ENCODE data around the gene ASTN2. TPM values are rescaled to one million over a fixed set of nuclear protein-coding genes. Genes with fewer than 3 reads are reported as not detected.

The ASTN2 gene
- total and polyA plus RNA-seq, 2 experiments from 2014 or later, result 5.8 to 7.5 TPM

DNA sequence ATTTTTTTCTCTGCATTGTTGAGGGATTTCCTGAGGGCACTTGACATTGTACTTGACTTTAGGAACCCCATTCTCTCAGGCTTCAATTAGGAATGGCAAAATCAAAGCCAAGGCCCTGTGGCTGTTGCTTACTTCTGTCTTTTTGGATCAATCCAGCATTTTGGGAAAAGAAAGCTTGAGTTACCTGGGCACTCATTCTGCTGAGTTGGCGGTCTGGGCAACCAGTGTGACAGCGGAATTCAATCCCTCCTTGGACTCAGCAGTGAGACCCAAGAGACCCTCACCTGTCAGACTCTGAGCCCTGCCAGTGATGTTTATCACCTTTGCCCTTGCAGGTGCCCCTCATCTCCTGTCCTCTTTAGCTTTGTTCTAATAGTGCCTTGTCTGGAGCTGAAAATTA, 1036.0 kb downstream of the ASTN2 start:
- Histone ChIP-seq H3K27ac (no peak overlapping the region), H3K4me1 (ENCODE audit: insufficient read depth) (peaks cover 12% of the 10 kb centered on the region), H3K9me3 (ENCODE audit: low read depth) (no peaks in the 10 kb centered on the region), H3K36me3 (ENCODE audit: low read depth) (peaks cover 50% of the 10 kb centered on the region), H4K20me1 (ENCODE audit: insufficient read depth) (no peaks in the 10 kb centered on the region), H2AFZ (no peak overlapping the region), H3K79me2 (ENCODE audit: insufficient read depth) (no peaks in the 10 kb centered on the region), H3K4me2 (ENCODE audit: unreplicated experiment) (no peak overlapping the region), H3K27me3 (replicated peaks; ENCODE audit: insufficient read depth) (no peaks in the 10 kb centered on the region), H3K9ac (no peak overlapping the region), H3K9me2 (ENCODE audit: insufficient read depth) (no peaks in the 10 kb centered on the region), H3K4me3 (no peak overlapping the region), H3F3A (ENCODE audit: insufficient read depth) (peaks cover 46% of the 10 kb centered on the region)
- WGBS, 2 experiments (ENCODE audit: low coverage in 1 of 2, low lambda C conversion rate in 2 of 2, missing lambda C conversion rate in 2 of 2), result 92 to 97% methylated on average over 2 of the region's 2 CpGs
- no peak for TF ChIP-seq EZH2phosphoT487 (IDR thresholded peaks at IDR 0.05; ENCODE audit: insufficient read depth, low read depth)
- no peak for TF ChIP-seq EZH2 (IDR thresholded peaks at IDR 0.05; ENCODE audit: insufficient read depth, poor library complexity, severe bottlenecking)
- DNase-seq, result no peak
- in situ Hi-C loops (cut with MboI), result no loop called here

DNA sequence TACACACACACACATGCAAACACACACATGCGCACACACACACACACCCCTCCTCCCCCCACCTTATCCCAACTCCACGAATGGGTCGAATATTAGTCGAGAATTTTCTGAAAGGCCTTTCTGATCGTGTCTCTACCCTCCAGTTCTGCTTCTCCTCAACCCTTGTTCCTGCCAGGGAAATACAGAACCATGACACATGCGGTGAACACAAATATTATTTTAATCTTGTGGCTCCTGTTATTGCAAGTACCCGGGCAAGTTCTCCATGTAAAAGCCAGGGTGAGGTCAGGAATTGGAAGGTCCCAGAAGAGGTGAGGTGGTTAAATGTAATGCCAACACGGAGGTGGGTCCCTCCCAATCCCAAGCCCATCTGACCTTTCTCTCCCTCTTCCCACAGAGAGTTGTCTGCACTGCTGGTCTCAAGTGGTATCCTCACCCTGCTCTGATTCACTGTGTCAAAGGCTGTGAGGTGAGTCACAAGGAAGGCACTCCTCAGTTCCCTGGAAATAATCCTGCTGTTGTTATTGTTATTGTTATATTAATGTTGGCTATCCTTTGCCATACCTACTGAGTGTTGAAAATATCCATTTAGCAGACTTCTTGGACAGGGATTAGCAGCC, 1037.6 kb downstream of the ASTN2 start:
- H3K79me2 ChIP-seq (ENCODE audit: insufficient read depth), result no peaks in the 10 kb centered on the region
- WGBS, 2 experiments (ENCODE audit: low coverage in 1 of 2, low lambda C conversion rate in 2 of 2, missing lambda C conversion rate in 2 of 2), result 54 to 59% methylated on average over 8 of the region's 8 CpGs
- no peaks in the 10 kb centered on the region for H3K27me3 ChIP-seq (replicated peaks; ENCODE audit: insufficient read depth)
- H3F3A ChIP-seq (ENCODE audit: insufficient read depth), result peaks cover 46% of the 10 kb centered on the region
- peaks cover 12% of the 10 kb centered on the region for H3K4me1 ChIP-seq (ENCODE audit: insufficient read depth)
- TF ChIP-seq EZH2 (IDR thresholded peaks at IDR 0.05; ENCODE audit: insufficient read depth, poor library complexity, severe bottlenecking), result no peak
- no peak for TF ChIP-seq EZH2phosphoT487 (IDR thresholded peaks at IDR 0.05; ENCODE audit: insufficient read depth, low read depth)
- peak overlapping the region; percentile 35 for H3K9ac ChIP-seq
- peaks cover 44% of the 10 kb centered on the region for H3K36me3 ChIP-seq (ENCODE audit: low read depth)
- no peaks in the 10 kb centered on the region for H4K20me1 ChIP-seq (ENCODE audit: insufficient read depth)
- H3K9me3 ChIP-seq (ENCODE audit: low read depth), result no peaks in the 10 kb centered on the region
- H3K4me2 ChIP-seq (ENCODE audit: unreplicated experiment), result peak overlapping the region; percentile 7
- in situ Hi-C loops (cut with MboI), result no loop called here
- DNase-seq, result peak; percentile 90
- H2AFZ ChIP-seq, result no peak overlapping the region
- no peak overlapping the region for H3K4me3 ChIP-seq
- H3K27ac ChIP-seq, result peak overlapping the region; percentile 57
- no peaks in the 10 kb centered on the region for H3K9me2 ChIP-seq (ENCODE audit: insufficient read depth)

Small RNAs within 50 kb of the gene (small RNA-seq; reads per million reads assigned to genes)
- not detected for gene SNORA70C (ENCODE audit: low read depth, low replicate concordance)

All from GM23248 (cell line).